Stimulated activated CD8-positive, alpha-beta memory T cell treated with anti-CD3 and anti-CD28 coated beads, Interleukin-4, amount 100 ng/mL, for 48 hours (primary cell): ENCODE results near the gene MARCHF3.
"Not testable (repeated sequence)": the region's sequence is repeated elsewhere in the genome, so short reads cannot be mapped to it uniquely, and the experiment has no call there.

Experiments used
- DNase-seq: peaks from one replicate; pipeline ENCODE4 v3.0.0-alpha.2; 2020

MARCHF3 gene

DNA sequence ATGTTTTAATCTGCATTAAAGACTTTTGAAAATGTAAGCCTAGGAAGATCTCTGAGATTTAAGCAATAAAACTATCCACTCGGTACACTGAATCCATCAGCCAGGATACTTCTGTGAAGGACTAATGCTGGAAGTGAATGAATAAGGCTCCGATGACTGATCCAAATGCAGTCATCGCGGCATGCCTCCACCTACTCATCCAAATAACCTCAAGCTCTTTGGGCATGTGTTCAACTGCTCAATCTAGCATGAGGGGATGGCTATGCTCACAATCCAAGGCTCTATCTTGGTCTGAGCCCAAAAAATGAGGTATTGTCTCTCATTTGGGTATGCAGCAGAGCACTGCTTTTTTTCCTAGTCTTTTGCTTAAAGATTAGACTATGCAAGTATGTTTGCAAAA lies 19.2 kb downstream of the MARCHF3 start:
- DNase-seq = no peak

- DNase-seq = no peak
Measured at GRCh38 chr5:127010362-127010761, 20.0 kb downstream of the MARCHF3 start.

DNA sequence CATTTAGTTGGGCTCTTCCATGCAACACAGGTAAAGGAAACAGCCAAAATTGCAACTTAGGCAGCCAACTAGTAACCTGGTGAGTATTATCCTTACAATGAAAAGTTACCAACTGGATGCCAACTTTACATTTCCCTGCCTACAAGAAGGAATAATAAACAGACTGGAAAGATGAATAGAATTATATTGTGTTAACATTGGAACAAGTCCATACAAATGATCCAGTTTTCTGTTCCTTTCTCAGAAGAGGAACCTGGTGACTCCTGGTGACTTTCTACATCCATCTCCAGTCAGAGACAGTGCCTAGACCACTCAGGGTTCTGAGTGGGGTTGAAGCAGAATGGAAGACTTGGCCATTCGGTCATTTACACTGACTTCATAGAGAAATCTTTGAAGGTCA lies 20.6 kb downstream of the MARCHF3 start:
- DNase-seq = no peak

DNA sequence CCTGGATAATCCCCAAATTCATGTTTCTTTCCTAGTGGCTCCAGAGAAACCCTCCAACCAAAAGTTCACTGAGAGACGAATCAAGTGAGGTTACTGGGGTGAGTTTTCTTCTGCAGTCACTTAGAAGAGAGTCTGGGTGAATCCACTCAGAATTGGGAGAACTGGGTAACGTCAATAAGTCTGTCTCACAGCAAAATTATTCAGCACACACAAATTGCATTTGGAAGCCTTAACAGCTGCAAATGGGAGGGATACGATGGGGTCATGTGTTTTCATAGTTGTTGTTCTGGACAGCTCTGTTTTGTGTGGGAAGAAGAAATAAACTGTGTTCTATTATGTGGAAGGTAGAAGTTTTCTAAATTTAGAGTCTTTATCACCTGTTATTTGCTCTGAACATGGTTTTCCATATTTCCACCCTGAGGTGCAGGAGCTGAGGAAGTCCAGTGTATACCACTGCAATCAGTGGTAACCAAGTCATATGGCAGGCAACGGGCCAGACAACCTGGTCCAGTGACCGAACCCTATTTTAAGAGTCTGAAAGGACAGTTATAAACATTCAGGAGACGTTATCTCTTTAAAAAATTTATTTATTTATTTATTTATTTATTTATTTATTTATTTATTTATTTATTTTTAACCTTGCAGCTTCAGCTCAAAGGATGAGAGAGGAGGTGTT lies 21.9 kb downstream of the MARCHF3 start:
- no peak for DNase-seq

DNA sequence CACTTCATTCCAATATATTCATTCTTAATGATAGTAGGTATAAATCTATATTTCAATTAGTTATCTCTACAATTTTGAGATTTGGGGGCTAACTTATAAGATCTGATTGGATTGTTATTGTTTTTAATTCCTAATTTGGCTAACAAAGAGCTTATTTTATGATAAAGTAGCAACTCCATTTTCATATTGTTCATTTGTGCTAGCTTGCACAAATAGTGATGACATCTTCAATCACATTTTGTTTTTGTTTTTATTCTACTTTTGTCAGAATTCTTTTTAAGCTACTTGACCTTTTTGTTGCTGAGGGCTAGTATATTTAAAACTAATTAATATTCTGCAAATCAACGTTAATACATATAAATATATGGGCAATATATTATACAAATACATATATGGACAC lies 22.8 kb downstream of the MARCHF3 start:
- no peak for DNase-seq

- DNase-seq = no peak
Measured at GRCh38 chr5:127006744-127007143, 23.6 kb downstream of the MARCHF3 start.

- not testable (repeated sequence) for DNase-seq
Measured at GRCh38 chr5:127005282-127005681, 25.1 kb downstream of the MARCHF3 start.

DNA sequence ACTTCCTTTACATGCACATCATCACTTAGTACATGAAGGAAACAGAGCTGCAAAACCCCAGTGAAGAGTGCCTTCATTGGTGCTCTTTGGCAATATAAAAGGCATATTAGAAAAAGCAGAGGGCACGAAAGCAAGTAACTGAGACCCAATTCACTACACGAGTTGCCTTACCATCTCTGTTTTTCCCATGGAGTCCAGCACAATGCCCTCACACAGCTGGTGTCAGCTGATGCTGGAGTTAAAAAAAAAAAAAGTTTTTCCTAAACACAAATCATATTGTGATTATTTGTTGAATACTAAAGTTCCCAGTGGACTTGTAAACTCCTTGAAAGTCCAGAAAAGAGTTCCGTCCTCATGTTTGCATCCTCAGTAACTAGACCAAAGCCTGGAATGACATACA lies 25.6 kb downstream of the MARCHF3 start:
- DNase-seq = no peak

GRCh38 chr5:127003798-127004495 lies 26.4 kb downstream of the MARCHF3 start:
- no peak for DNase-seq

- no peak for DNase-seq
Measured at GRCh38 chr5:127002390-127002789, 28.0 kb downstream of the MARCHF3 start.

GRCh38 chr5:127001621-127002296 lies 28.6 kb downstream of the MARCHF3 start:
- no peak for DNase-seq

- no peak for DNase-seq
Measured at GRCh38 chr5:126998895-126999570, 31.3 kb downstream of the MARCHF3 start.

GRCh38 chr5:126998201-126998631 lies 32.1 kb downstream of the MARCHF3 start:
- no peak for DNase-seq

- no peak for DNase-seq
Measured at GRCh38 chr5:126995689-126996088, 34.7 kb downstream of the MARCHF3 start.

GRCh38 chr5:126995039-126995438 lies 35.3 kb downstream of the MARCHF3 start:
- DNase-seq = no peak

DNA sequence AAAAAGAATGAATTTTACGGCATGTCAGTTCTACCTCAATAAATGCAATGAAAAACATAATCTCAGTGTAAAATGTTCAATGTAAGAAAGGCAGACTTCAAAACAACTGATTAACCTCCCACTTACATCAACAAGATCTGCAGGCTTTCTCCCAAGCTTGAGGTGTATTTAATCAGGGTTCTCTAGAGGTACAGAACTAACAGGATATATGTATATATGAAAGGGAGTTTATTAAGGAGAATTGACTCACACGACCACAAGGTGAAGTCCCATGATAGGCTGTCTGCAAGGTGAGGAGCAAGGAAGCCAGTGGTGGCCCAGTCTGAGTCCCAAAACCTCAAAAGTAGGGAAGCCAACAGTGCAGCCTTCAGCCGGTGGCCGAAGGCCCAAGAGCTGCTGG lies 35.9 kb downstream of the MARCHF3 start:
- DNase-seq = no peak

DNA sequence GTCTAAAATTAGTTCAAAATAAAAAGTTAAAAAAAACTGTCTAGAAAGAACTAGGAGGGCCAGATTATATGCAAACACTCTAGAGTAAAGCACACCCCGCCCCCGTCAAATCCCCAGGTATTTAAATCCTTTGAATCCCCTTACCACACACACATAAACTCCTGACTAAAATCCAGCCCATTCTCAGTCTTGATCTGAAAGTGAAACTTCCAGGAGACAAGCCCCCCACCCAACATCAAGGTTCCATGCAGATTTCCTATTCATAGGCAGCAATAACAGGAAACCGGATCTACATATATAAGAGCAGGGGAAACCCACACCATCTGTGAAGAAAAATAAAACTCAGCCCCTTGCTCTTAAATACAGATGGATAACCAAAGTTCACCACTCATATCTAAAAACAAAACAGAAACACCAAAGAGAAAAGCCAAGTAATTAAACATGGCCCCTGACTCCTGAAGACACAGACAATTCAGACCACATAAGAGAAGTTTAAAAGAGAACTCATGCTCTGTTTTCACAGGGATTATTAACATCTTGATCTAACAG lies 42.3 kb downstream of the MARCHF3 start:
- DNase-seq = no peak

GRCh38 chr5:126987271-126987899 lies 43.0 kb downstream of the MARCHF3 start:
- DNase-seq = no peak

- DNase-seq = no peak
Measured at GRCh38 chr5:126984632-126985031, 45.7 kb downstream of the MARCHF3 start.

DNA sequence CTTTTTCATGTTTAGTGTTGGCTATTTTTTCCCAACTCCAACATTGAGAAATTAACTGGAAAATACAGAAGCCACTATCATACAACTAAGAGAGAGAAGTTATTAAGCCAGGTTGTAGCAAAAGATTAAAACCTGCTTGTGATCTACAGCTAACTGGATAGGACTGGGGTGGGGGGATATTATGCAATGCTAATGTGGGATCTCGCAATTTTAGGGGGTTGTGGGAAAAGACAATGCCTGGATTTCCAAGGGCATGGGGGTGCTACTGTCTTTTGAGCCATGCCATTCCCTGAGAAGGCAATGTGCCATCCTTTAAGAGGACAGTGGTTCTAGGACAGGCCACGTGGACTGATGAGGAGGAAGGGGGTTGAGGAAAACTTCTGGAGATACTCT lies 46.5 kb downstream of the MARCHF3 start:
- no peak for DNase-seq

- DNase-seq = no peak
Measured at GRCh38 chr5:126982926-126983873, 47.2 kb downstream of the MARCHF3 start.

DNA sequence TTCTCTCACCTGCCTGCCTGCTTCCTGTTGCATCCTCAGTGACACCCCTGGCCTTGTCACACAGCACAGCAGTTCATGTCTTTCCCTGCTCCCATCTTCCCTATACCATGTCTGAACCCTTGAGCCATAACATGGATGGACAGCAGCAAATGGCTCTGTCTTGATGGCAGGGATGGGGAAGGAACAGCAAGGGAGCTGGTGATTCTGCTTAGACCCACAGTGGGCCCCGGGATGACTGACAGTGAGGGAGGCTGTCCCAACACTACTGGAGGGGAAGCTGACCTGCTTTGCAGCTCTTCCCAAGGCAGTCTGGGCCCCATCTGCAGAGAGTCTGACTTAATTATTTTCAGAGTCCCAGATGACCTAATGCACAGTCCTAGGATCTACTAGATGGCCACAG lies 48.2 kb downstream of the MARCHF3 start:
- DNase-seq = no peak
